HG02884 (cell line): ENCODE results near the gene MAS1.
"Not testable (repeated sequence)": the region's sequence is repeated elsewhere in the genome, so short reads cannot be mapped to it uniquely, and the experiment has no call there.

Experiments
- ATAC-seq: cut with Tn5 transposase; IDR thresholded peaks from one replicate; pipeline ENCODE4 v1.9.1; 2021; ENCODE audit warnings: mild to moderate bottlenecking, moderate library complexity; ENCODE audit not compliant: unreplicated experiment

Gene MAS1

GRCh38 chr6:159890792-159891191 is at the start of gene MAS1:
TSS of gene MAS1 (plus strand) at chr6:159890988. CDS start at chr6:159906956, 15,968 bp downstream.
- ATAC-seq, result no peak

- no peak for ATAC-seq
Observed at GRCh38 chr6:159842035-159842434, 48.8 kb upstream of the MAS1 start.

- ATAC-seq, result no peak
Observed at GRCh38 chr6:159844737-159845645, 45.8 kb upstream of the MAS1 start.

- not testable (repeated sequence) for ATAC-seq
Observed at GRCh38 chr6:159848552-159848951, 42.2 kb upstream of the MAS1 start.

- ATAC-seq, result not testable (repeated sequence)
Observed at GRCh38 chr6:159849851-159850250, 40.9 kb upstream of the MAS1 start.

- no peak for ATAC-seq
Observed at GRCh38 chr6:159852877-159853276, 37.9 kb upstream of the MAS1 start.

GRCh38 chr6:159853754-159854153 is 37.0 kb upstream of the MAS1 start:
- ATAC-seq, result no peak

- no peak for ATAC-seq
Observed at GRCh38 chr6:159854959-159855358, 35.8 kb upstream of the MAS1 start.

GRCh38 chr6:159858259-159858658 is 32.5 kb upstream of the MAS1 start:
- no peak for ATAC-seq

GRCh38 chr6:159860482-159860881 is 30.3 kb upstream of the MAS1 start:
- no peak for ATAC-seq

GRCh38 chr6:159862103-159862502 is 28.7 kb upstream of the MAS1 start:
- no peak for ATAC-seq

- peak; percentile 47 for ATAC-seq
Observed at GRCh38 chr6:159863341-159863740, 27.4 kb upstream of the MAS1 start.

- ATAC-seq, result no peak
Observed at GRCh38 chr6:159865226-159865920, 25.4 kb upstream of the MAS1 start.

- no peak for ATAC-seq
Observed at GRCh38 chr6:159866286-159867247, 24.2 kb upstream of the MAS1 start.

GRCh38 chr6:159871241-159871640 is 19.5 kb upstream of the MAS1 start:
- no peak for ATAC-seq

GRCh38 chr6:159871906-159872305 is 18.9 kb upstream of the MAS1 start:
- ATAC-seq, result no peak

GRCh38 chr6:159874435-159874834 is 16.4 kb upstream of the MAS1 start:
- ATAC-seq, result no peak

- no peak for ATAC-seq
Observed at GRCh38 chr6:159875194-159875593, 15.6 kb upstream of the MAS1 start.

GRCh38 chr6:159876242-159876641 is 14.5 kb upstream of the MAS1 start:
- no peak for ATAC-seq

GRCh38 chr6:159877256-159877808 is 13.5 kb upstream of the MAS1 start:
- ATAC-seq, result no peak

- no peak for ATAC-seq
Observed at GRCh38 chr6:159878341-159878740, 12.4 kb upstream of the MAS1 start.
